GM12878 (cell line): ENCODE results near the gene MRPS27. TPM values are rescaled to one million over a fixed set of nuclear protein-coding genes. Genes with fewer than 3 reads are reported as not detected.

Source experiments
- ATAC-seq: fragments of 200-7000 bp; cut with Tn5 transposase; 3 replicates; pipeline ENCODE4 v1.9.1; 2020; ENCODE audit warnings: mild to moderate bottlenecking, moderate library complexity
- BruUV-seq: library from RNA; stranded (reverse); fragments of 400-500 nt; replicated peaks from 2 replicates; lab custom pipeline; 2021; lab: Mats Ljungman, UMichigan
- CTCF ChIA-PET: fragments of 300-600 bp; sonication (Branson Sonifier 250); formaldehyde crosslinking; extraction: SDS; loops from one replicate; lab custom pipeline; 2021; ENCODE audit warnings: inconsistent platforms; lab: Yijun Ruan, JAX
- POLR2A ChIA-PET: fragments of 350-600 bp; formaldehyde crosslinking; extraction: SDS; loops from one replicate; lab custom pipeline; 2021; ENCODE audit warnings: inconsistent platforms; lab: Charles Lee
- RAD21 ChIA-PET: fragments of 300-600 bp; sonication (Branson Sonifier 250); formaldehyde crosslinking; loops from one replicate; lab custom pipeline; 2023; ENCODE audit warnings: antibody characterized with exemption; ENCODE audit not compliant: unreplicated experiment; lab: Charles Lee
- SMC1A ChIA-PET: fragments of 300-600 bp; sonication (Branson Sonifier 250); formaldehyde crosslinking; loops from one replicate; lab custom pipeline; 2023; ENCODE audit not compliant: unreplicated experiment, uncharacterized antibody; lab: Charles Lee
- DNase-seq: peaks from one replicate; pipeline ENCODE4 v3.0.0-alpha.2; 2011; ENCODE audit warnings: low read depth, low spot score
- FAIRE-seq: peaks from 3 replicates; lab custom pipeline; 2011; peaks lifted over from hg19 to GRCh38; lab: Jason Lieb, UNC
- H2AFZ ChIP-seq: 2 replicates; pipeline ENCODE4 v1.6.0; 2011; ENCODE audit warnings: low read depth, low read length, control low read depth; ENCODE audit not compliant: control insufficient read depth
- H3K27ac ChIP-seq: 2 replicates; pipeline ENCODE4 v1.5.1; 2011; ENCODE audit warnings: control low read depth; ENCODE audit not compliant: control insufficient read depth, insufficient read depth
- H3K27me3 ChIP-seq, 2 experiments: replicated peaks in 1 of 2; 2 replicates each; pipeline versions ENCODE4 v1.6.0 to v1.6.1; 2011; ENCODE audit warnings: low read length in 1 of 2; ENCODE audit not compliant: control insufficient read depth in 2 of 2, insufficient read depth in 2 of 2
- H3K36me3 ChIP-seq, 2 experiments: 2 replicates each; pipeline ENCODE4 v1.5.1; 2011; ENCODE audit warnings: low read length in 1 of 2; ENCODE audit not compliant: control insufficient read depth in 2 of 2, insufficient read depth in 2 of 2
- H3K4me1 ChIP-seq: 2 replicates; pipeline ENCODE4 v1.6.1; 2011; ENCODE audit warnings: mild to moderate bottlenecking, low read length, moderate library complexity, mixed read lengths; ENCODE audit not compliant: control insufficient read depth, insufficient read depth
- H3K4me2 ChIP-seq: 2 replicates; pipeline ENCODE4 v1.6.0; 2011; ENCODE audit warnings: control low read depth; ENCODE audit not compliant: control insufficient read depth, insufficient read depth
- H3K4me3 ChIP-seq: fragments of 200-600 bp; sonication (generic); 2 replicates; pipeline ENCODE4 v1.5.1; 2016
- H3K79me2 ChIP-seq: 2 replicates; pipeline ENCODE4 v1.6.0; 2011; ENCODE audit warnings: low read length; ENCODE audit not compliant: control insufficient read depth, insufficient read depth
- H3K9ac ChIP-seq: 2 replicates; pipeline ENCODE4 v1.8.0; 2011; ENCODE audit warnings: low read length, control low read depth, mixed read lengths; ENCODE audit not compliant: control insufficient read depth, insufficient read depth
- H3K9me3 ChIP-seq: replicated peaks from 3 replicates; pipeline ENCODE4 v1.5.1; 2011; ENCODE audit warnings: mild to moderate bottlenecking, low read length; ENCODE audit not compliant: control insufficient read depth, insufficient read depth
- H4K20me1 ChIP-seq: 2 replicates; pipeline ENCODE4 v1.6.0; 2011; ENCODE audit not compliant: control insufficient read depth, insufficient read depth
- ASH2L ChIP-seq: fragments of 300-600, 200-600 bp; sonication (generic); IDR thresholded peaks from 2 replicates; pipeline ENCODE4 v1.6.1; 2017; ENCODE audit warnings: low read depth, mild to moderate bottlenecking, borderline replicate concordance
- POLR2AphosphoS5 ChIP-seq: IDR thresholded peaks from 2 replicates; pipeline ENCODE4 v1.6.1; 2011; ENCODE audit warnings: mild to moderate bottlenecking, low read length, inconsistent platforms
- RAD21 ChIP-seq: IDR thresholded peaks from 2 replicates; pipeline ENCODE4 v1.6.1; 2011; ENCODE audit warnings: mild to moderate bottlenecking, low read depth, low read length, moderate library complexity; ENCODE audit not compliant: insufficient read depth
- RCOR1 ChIP-seq: conservative IDR thresholded peaks from 2 replicates; pipeline ENCODE4 v1.6.1; 2012; ENCODE audit warnings: low read depth, low read length, improper control_type of control experiment
- WGBS: methylation state at CpG from one replicate; pipeline ENCODE4 v1.1.6; 2016; ENCODE audit warnings: low lambda C conversion rate; ENCODE audit not compliant: insufficient replicate concordance, insufficient coverage; ENCODE audit errors: missing lambda C conversion rate; 5-methylcytosine and 5-hydroxymethylcytosine counted together
- in situ Hi-C: fragments of 300-500 bp; cut with MboI; formaldehyde crosslinking; loops from 9 replicates; pipeline ENCODE4 v1.14.3; 2018; ENCODE audit warnings: mixed read lengths
- intact Hi-C: fragments of 100-400 bp; cut with micrococcal nuclease; formaldehyde crosslinking; loops from one replicate; pipeline ENCODE4 v1.14.2; 2022; ENCODE audit not compliant: unreplicated experiment
- polyA plus RNA-seq, 11 experiments: library from polyadenylated mRNA; depleted of rRNA in 4 of 11; unstranded in 6 of 11; stranded (reverse) in 5 of 11; fragments of >200 nt; fragmentation: Nextera tagmentation in 4 of 11; fragmentation: Illumina TruSeq in 1 of 11; extraction: Ambion mirVana in 4 of 11; extraction: Trizol in 1 of 11; gene quantifications; 1 replicate in 1 of 11; 2 replicates in 10 of 11; pipeline versions ENCODE4 v1.2.1 to v1.2.3, GENCODE V29; 2011 to 2016; ENCODE audit warnings: inconsistent platforms in 2 of 11, missing spikeins in 2 of 11, low read depth in 1 of 11
- total RNA-seq, 4 experiments: library from RNA; depleted of rRNA in 3 of 4; stranded (reverse); fragments of >200 nt in 3 of 4; fragmentation: Illumina TruSeq in 1 of 4; extraction: Trizol in 1 of 4; gene quantifications; 2 replicates each; pipeline versions ENCODE4 v1.2.1 to v1.2.3, GENCODE V29; 2013 to 2021
- TF ChIP-seq, protein P1 (sequence below): IDR thresholded peaks from 2 replicates; pipeline ENCODE4 v1.6.1; 2012; ENCODE audit warnings: low read depth, low read length, improper control_type of control experiment
- TF ChIP-seq, protein P2 (sequence below): fragments of 150-350 bp; IDR thresholded peaks from 2 replicates; pipeline ENCODE4 v1.6.1; 2014; ENCODE audit warnings: mild to moderate bottlenecking, low read depth, low read length

MRPS27 gene
- total and polyA plus RNA-seq, 10 of the 15 experiments (the other 5 are each of a cell fraction or from before 2014, with no cell fraction given): 61.0 to 128 (median 93.0) TPM

DNA sequence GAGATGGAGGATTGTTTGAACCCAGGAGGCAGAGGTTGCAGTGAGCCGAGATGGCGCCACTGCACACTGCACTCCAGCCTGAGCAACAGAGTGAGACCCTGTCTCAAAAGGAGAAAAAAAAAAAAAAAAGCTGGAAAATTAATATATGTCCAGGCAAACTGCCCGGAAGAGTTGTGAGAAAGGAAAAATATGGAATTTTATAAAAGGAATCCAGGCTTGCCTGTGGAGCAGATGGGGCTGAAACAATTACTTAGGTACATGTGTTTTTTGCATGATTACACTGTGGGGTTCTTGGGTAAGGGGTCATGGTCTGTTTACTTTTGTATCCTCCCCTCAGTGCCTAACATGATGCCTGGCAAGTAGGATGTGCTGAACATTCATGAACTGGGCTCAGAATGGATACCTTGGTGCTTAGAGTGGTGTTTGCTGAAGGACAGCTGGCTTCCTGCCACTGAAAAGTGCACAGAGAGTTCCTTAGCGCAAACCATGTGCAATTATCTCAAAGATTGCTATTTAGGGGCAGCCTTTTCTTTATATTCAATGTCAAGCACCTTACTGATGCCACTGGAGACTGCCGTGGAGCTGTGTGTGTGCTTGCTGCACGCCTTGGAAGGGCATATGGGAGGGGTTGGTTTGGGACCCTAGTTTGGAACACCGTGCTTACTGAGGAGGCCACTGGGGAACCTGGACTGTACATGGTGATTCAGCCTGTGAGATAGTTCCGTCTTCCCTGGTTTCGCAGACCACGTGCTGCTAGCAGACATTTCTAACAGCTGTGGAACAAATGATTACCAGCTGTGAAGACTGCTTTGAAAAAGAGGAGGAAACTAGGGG lies 134.3 kb downstream of the MRPS27 start:
- ChIA-PET RAD21 (no interaction called here), SMC1A (no interaction called here), CTCF (interaction anchor here (0.7 kb wide), 1 partner anchor 982 kb away, joined by 3 read pairs; no protein-coding TSS in a partner anchor), POLR2A (no interaction called here)
- H3K27me3 ChIP-seq: peaks cover 0 to 7% of the 10 kb centered on the region in 2 experiments; a peak in 2 of 4 replicates
- intact Hi-C loops: no loop called here
- in situ Hi-C loops: no loop called here
- 77% methylated on average over 10 of the region's 10 CpGs for WGBS
- H3K9me3 ChIP-seq: no peaks in the 10 kb centered on the region
- H3K4me1 ChIP-seq: no peaks in the 10 kb centered on the region
- no peaks in the 10 kb centered on the region for H4K20me1 ChIP-seq
- DNase-seq: no peak
- H3K36me3 ChIP-seq: no peaks in the 10 kb centered on the region
- H3K4me2 ChIP-seq: no peak overlapping the region
- no peak overlapping the region for H3K27ac ChIP-seq
- H3K9ac ChIP-seq: no peak overlapping the region
- no peak for ATAC-seq
- H3K79me2 ChIP-seq: no peaks in the 10 kb centered on the region
- H2AFZ ChIP-seq: no peak overlapping the region
- BruUV-seq: no TSS peak
- H3K4me3 ChIP-seq: no peak overlapping the region
- no peak for TF ChIP-seq RAD21
- no peak for TF ChIP-seq RCOR1
- TF ChIP-seq, protein P1, sequence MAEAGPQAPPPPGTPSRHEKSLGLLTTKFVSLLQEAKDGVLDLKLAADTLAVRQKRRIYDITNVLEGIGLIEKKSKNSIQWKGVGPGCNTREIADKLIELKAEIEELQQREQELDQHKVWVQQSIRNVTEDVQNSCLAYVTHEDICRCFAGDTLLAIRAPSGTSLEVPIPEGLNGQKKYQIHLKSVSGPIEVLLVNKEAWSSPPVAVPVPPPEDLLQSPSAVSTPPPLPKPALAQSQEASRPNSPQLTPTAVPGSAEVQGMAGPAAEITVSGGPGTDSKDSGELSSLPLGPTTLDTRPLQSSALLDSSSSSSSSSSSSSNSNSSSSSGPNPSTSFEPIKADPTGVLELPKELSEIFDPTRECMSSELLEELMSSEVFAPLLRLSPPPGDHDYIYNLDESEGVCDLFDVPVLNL: no peak
- TF ChIP-seq ASH2L: no peak
- no peak for TF ChIP-seq POLR2AphosphoS5
- TF ChIP-seq, protein P2, sequence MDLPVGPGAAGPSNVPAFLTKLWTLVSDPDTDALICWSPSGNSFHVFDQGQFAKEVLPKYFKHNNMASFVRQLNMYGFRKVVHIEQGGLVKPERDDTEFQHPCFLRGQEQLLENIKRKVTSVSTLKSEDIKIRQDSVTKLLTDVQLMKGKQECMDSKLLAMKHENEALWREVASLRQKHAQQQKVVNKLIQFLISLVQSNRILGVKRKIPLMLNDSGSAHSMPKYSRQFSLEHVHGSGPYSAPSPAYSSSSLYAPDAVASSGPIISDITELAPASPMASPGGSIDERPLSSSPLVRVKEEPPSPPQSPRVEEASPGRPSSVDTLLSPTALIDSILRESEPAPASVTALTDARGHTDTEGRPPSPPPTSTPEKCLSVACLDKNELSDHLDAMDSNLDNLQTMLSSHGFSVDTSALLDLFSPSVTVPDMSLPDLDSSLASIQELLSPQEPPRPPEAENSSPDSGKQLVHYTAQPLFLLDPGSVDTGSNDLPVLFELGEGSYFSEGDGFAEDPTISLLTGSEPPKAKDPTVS: no peak
- FAIRE-seq: no peak
